Activated CD4-positive, CD25-positive, alpha-beta regulatory T cell (primary cell): ENCODE data around the gene TP53BP1.
"Not testable (repeated sequence)": the region's sequence is repeated elsewhere in the genome, so short reads cannot be mapped to it uniquely, and the experiment has no call there.

Experiments used
- DNase-seq, 4 experiments: peaks; one replicate each; lab custom pipeline; 2025; lab: John Stamatoyannopoulos, UW

The TP53BP1 gene

GRCh38 chr15:43492673-43493601 lies at the start of gene TP53BP1:
TP53BP1 (minus strand) TSS chr15:43493156; CDS start chr15:43493043, 113 bp downstream.
- DNase-seq, result peak; percentile 83 to 90 (median 87)

- DNase-seq, result no peak
Observed at GRCh38 chr15:43541785-43542184, 48.8 kb upstream of the TP53BP1 start.

- no peak for DNase-seq
Observed at GRCh38 chr15:43538091-43538490, 45.1 kb upstream of the TP53BP1 start.

- DNase-seq, result no peak
Observed at GRCh38 chr15:43534897-43535296, 41.9 kb upstream of the TP53BP1 start.

- DNase-seq, result not testable (repeated sequence)
Observed at GRCh38 chr15:43532826-43533225, 39.9 kb upstream of the TP53BP1 start.

- no peak for DNase-seq
Observed at GRCh38 chr15:43531018-43531670, 38.2 kb upstream of the TP53BP1 start.

GRCh38 chr15:43529587-43530345 lies 36.8 kb upstream of the TP53BP1 start:
- no peak for DNase-seq

- no peak for DNase-seq
Observed at GRCh38 chr15:43529141-43529540, 36.2 kb upstream of the TP53BP1 start.

GRCh38 chr15:43528542-43529007 lies 35.6 kb upstream of the TP53BP1 start:
- DNase-seq, result no peak

- no peak for DNase-seq
Observed at GRCh38 chr15:43527802-43528541, 35.0 kb upstream of the TP53BP1 start.

- DNase-seq, result no peak
Observed at GRCh38 chr15:43527016-43527801, 34.3 kb upstream of the TP53BP1 start.

- DNase-seq, result no peak
Observed at GRCh38 chr15:43526261-43526930, 33.4 kb upstream of the TP53BP1 start.

GRCh38 chr15:43525131-43525530 lies 32.2 kb upstream of the TP53BP1 start:
- DNase-seq, result no peak

- DNase-seq, result no peak
Observed at GRCh38 chr15:43524254-43524845, 31.4 kb upstream of the TP53BP1 start.

- no peak for DNase-seq
Observed at GRCh38 chr15:43523646-43524045, 30.7 kb upstream of the TP53BP1 start.

GRCh38 chr15:43522247-43522646 lies 29.3 kb upstream of the TP53BP1 start:
- no peak for DNase-seq

- no peak for DNase-seq
Observed at GRCh38 chr15:43521419-43521818, 28.5 kb upstream of the TP53BP1 start.

- no peak for DNase-seq
Observed at GRCh38 chr15:43520138-43520537, 27.2 kb upstream of the TP53BP1 start.

GRCh38 chr15:43519196-43519595 lies 26.2 kb upstream of the TP53BP1 start:
- no peak for DNase-seq
